H1 (cell line): ENCODE measurements around the gene OTUD5.

Experiments used
- CEBPB ChIP-seq: IDR thresholded peaks from 2 replicates; pipeline ENCODE4 v1.6.1; 2012; ENCODE audit warnings: low read depth, low read length
- CHD1 ChIP-seq: IDR thresholded peaks from 2 replicates; pipeline ENCODE4 v1.6.1; 2012; ENCODE audit warnings: low read depth, low read length, improper control_type of control experiment
- CHD2 ChIP-seq: IDR thresholded peaks from 2 replicates; pipeline ENCODE4 v1.6.1; 2012; ENCODE audit warnings: low read length, improper control_type of control experiment
- CTCF ChIP-seq, 3 experiments: IDR thresholded peaks; 1 replicate in 2 of 3; 2 replicates in 1 of 3; pipeline versions ENCODE4 v1.5.1 to v1.6.1; 2011; ENCODE audit warnings: low read length in 3 of 3, mild to moderate bottlenecking in 3 of 3, inconsistent platforms in 2 of 3, low read depth in 1 of 3, moderate library complexity in 1 of 3; ENCODE audit not compliant: insufficient read depth in 1 of 3; ENCODE audit errors: control extremely low read depth in 1 of 3
- GTF2F1 ChIP-seq: IDR thresholded peaks from 2 replicates; pipeline ENCODE4 v1.6.1; 2012; ENCODE audit warnings: low read depth, low read length, improper control_type of control experiment, borderline replicate concordance
- KDM5A ChIP-seq: fragments of 200-600 bp; IDR thresholded peaks from 2 replicates; pipeline ENCODE4 v1.7.1; 2012; ENCODE audit warnings: mild to moderate bottlenecking, low read length, inconsistent platforms, mixed read lengths
- POLR2A ChIP-seq, 2 experiments: IDR thresholded peaks; 1 replicate in 1 of 2; 2 replicates in 1 of 2; pipeline ENCODE4 v1.6.1; 2011; ENCODE audit warnings: low read depth in 2 of 2, low read length in 2 of 2, mild to moderate bottlenecking in 2 of 2; ENCODE audit errors: control extremely low read depth in 1 of 2
- POLR2AphosphoS5 ChIP-seq: IDR thresholded peaks from 2 replicates; pipeline ENCODE4 v1.6.1; 2011; ENCODE audit warnings: low read depth, low read length
- TF ChIP-seq, protein P1 (sequence below): IDR thresholded peaks from 2 replicates; pipeline ENCODE4 v1.6.1; 2011; ENCODE audit warnings: low read depth, mild to moderate bottlenecking, low read length; ENCODE audit not compliant: insufficient read depth

DNA sequence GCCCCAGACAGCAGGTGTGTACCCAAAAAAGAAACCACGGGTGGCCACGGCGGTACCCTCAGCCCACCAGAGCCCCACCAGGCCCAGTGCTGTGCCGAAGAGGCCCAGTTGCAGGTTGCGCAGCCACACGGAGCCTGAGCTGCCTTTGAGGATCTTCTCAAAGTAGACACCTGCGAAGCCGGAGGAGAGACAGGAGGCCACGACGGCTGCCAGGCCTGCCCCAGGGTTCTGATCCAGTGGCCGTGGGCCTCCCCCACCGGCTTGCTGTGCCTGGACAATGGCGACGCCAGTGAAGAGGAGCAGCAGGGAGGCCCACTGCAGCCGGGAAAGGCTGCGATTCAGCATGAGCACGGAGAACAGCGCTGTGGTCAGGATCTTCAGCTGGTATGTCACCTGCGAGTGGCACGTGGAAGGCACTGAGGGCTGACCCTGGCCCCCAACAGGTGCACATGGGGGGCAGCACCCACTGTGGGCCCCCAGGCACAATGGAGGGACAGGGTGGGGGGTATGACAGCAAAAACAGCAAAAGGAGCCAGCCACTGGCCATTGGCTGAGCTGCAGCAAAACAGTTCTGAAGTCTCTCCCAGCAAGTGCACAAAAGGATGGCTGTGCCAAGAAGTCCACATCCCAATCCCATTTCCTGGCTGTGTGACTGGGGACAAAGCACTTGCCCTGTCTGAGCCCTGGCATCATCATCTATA lies 52.2 kb downstream of the OTUD5 start:
- no peak for TF ChIP-seq CHD1
- no peak for TF ChIP-seq GTF2F1
- TF ChIP-seq CHD2 = no peak
- no peak for TF ChIP-seq CTCF (IDR thresholded peaks at IDR 0.05; ENCODE audit: control extremely low read depth in 1 of 3, insufficient read depth in 1 of 3, low read depth in 1 of 3, low read length in 3 of 3)
- no peak for TF ChIP-seq POLR2A (IDR thresholded peaks at IDR 0.05; ENCODE audit: control extremely low read depth in 1 of 2, low read depth in 2 of 2, low read length in 2 of 2)
- no peak for TF ChIP-seq KDM5A
- no peak for TF ChIP-seq CEBPB
- TF ChIP-seq POLR2AphosphoS5 = no peak
- TF ChIP-seq, protein P1, sequence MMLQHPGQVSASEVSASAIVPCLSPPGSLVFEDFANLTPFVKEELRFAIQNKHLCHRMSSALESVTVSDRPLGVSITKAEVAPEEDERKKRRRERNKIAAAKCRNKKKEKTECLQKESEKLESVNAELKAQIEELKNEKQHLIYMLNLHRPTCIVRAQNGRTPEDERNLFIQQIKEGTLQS = no peak
